Testis (tissue), 2 donors: ENCODE data around the gene GLYR1.

Experiments
- POLR2A ChIP-seq: fragments of 450-650 bp; IDR thresholded peaks from one replicate; pipeline ENCODE4 v1.6.1; 2017; ENCODE audit warnings: antibody characterized with exemption, mild to moderate bottlenecking, moderate library complexity
- TF ChIP-seq, protein P1 (sequence below), 3 experiments: fragments of 450-650 bp in 2 of 3; fragments of 200-600 bp in 1 of 3; sonication (generic) in 1 of 3; IDR thresholded peaks; one replicate each; pipeline ENCODE4 v1.5.1; 2016 to 2019; ENCODE audit warnings: antibody characterized with exemption in 3 of 3, mild to moderate bottlenecking in 2 of 3, moderate library complexity in 1 of 3

- TF ChIP-seq, protein P1, sequence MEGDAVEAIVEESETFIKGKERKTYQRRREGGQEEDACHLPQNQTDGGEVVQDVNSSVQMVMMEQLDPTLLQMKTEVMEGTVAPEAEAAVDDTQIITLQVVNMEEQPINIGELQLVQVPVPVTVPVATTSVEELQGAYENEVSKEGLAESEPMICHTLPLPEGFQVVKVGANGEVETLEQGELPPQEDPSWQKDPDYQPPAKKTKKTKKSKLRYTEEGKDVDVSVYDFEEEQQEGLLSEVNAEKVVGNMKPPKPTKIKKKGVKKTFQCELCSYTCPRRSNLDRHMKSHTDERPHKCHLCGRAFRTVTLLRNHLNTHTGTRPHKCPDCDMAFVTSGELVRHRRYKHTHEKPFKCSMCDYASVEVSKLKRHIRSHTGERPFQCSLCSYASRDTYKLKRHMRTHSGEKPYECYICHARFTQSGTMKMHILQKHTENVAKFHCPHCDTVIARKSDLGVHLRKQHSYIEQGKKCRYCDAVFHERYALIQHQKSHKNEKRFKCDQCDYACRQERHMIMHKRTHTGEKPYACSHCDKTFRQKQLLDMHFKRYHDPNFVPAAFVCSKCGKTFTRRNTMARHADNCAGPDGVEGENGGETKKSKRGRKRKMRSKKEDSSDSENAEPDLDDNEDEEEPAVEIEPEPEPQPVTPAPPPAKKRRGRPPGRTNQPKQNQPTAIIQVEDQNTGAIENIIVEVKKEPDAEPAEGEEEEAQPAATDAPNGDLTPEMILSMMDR (IDR thresholded peaks at IDR 0.05), result no peak
- TF ChIP-seq POLR2A, result no peak
These were observed 586 bp downstream of the GLYR1 start for GRCh38 chr16:4846503-4846900.
